Ascending aorta (tissue), 2 donors: ENCODE measurements around the gene TMEM151A. TPM values are rescaled to one million over a fixed set of nuclear protein-coding genes. Genes with fewer than 3 reads are reported as not detected.
A peak's percentile ranks its signal among the peaks of the same experiment; 100 is the strongest.

Experiments
- DNase-seq, 2 donors: peaks; one replicate each; pipeline ENCODE4 v3.0.0-alpha.2; 2019; ENCODE audit warnings: low spot score in 2 of 2
- H3K27ac ChIP-seq, 2 donors: fragments of 200-600 bp; sonication (generic); one replicate each; pipeline ENCODE4 v1.5.1; 2016 to 2017; ENCODE audit warnings: mild to moderate bottlenecking in 1 of 2
- H3K27me3 ChIP-seq: fragments of 200-600 bp; sonication (generic); one replicate; pipeline ENCODE4 v1.5.1; 2017
- H3K36me3 ChIP-seq, 2 donors: fragments of 200-600 bp; sonication (generic); one replicate each; pipeline ENCODE4 v1.5.1; 2016
- H3K4me1 ChIP-seq, 2 donors: fragments of 200-600 bp; sonication (generic); one replicate each; pipeline ENCODE4 v1.5.1; 2016 to 2017; ENCODE audit warnings: mild to moderate bottlenecking in 1 of 2
- H3K4me3 ChIP-seq, 2 donors: fragments of 200-600 bp; sonication (generic); one replicate each; pipeline ENCODE4 v1.5.1; 2016 to 2017; ENCODE audit warnings: mild to moderate bottlenecking in 1 of 2
- H3K9me3 ChIP-seq, 2 donors: fragments of 200-600 bp; sonication (generic); one replicate each; pipeline ENCODE4 v1.5.1; 2016
- intact Hi-C: fragments of 100-400 bp; cut with DNase I; formaldehyde crosslinking; loops from one replicate; pipeline ENCODE4 v1.15.1; 2023
- total RNA-seq: library from RNA; depleted of rRNA; stranded (reverse); fragments of >200 nt; gene quantifications from one replicate; pipeline ENCODE4 v1.1.0, GENCODE V29; 2016
- TF ChIP-seq, protein P1 (sequence below), 3 experiments: fragments of 200-600 bp in 2 of 3; fragments of 450-650 bp in 1 of 3; sonication (generic) in 2 of 3; IDR thresholded peaks; one replicate each; pipeline ENCODE4 v1.5.1; 2016 to 2019; ENCODE audit warnings: antibody characterized with exemption in 3 of 3, mild to moderate bottlenecking in 1 of 3, moderate library complexity in 1 of 3

TMEM151A gene
- total RNA-seq, 1 donor from 2014 or later, result 3.6 TPM

GRCh38 chr11:66321606-66322005 lies 29.9 kb downstream of the TMEM151A start:
- peaks cover 14 to 19% of the 10 kb centered on the region in 2 donors for H3K4me1 ChIP-seq

DNA sequence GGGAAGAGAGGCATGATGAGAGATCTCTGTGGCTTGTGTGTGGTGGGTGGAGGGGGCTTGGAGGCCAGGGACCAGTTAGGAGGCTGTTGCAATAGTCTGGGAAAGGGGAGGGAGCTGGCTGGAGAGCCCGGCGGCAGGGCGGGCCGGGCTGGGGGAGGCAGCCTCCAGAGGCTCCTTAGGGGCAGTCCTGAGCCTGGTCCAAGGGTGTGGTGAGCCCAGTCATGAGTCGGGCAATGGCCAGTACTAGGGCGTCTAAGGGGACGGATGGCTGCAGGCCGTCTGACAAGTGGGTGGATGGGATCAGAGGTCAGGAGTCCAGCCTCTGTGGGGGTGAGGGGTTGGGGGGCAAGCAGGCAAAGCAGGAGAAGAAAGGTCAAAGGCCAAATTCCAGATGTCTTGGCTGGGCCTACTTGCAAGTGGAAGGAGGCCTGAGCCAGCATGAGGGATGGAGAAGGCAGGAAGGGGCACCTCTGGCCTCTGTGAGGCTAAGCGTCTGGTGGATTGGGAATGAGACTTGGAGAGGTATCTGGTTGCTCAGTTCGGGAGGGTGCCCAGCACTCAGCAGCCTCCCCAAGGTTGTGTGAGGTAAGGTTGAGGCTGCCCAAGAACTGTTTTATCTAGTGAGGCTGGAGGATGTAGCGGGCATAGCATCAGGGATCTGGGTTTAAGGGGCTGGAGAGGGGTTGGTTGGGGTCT lies 31.2 kb downstream of the TMEM151A start:
- TF ChIP-seq, protein P1, sequence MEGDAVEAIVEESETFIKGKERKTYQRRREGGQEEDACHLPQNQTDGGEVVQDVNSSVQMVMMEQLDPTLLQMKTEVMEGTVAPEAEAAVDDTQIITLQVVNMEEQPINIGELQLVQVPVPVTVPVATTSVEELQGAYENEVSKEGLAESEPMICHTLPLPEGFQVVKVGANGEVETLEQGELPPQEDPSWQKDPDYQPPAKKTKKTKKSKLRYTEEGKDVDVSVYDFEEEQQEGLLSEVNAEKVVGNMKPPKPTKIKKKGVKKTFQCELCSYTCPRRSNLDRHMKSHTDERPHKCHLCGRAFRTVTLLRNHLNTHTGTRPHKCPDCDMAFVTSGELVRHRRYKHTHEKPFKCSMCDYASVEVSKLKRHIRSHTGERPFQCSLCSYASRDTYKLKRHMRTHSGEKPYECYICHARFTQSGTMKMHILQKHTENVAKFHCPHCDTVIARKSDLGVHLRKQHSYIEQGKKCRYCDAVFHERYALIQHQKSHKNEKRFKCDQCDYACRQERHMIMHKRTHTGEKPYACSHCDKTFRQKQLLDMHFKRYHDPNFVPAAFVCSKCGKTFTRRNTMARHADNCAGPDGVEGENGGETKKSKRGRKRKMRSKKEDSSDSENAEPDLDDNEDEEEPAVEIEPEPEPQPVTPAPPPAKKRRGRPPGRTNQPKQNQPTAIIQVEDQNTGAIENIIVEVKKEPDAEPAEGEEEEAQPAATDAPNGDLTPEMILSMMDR (IDR thresholded peaks at IDR 0.05), result no peak
- H3K27ac ChIP-seq, result no peak overlapping the region

More at GRCh38 chr11:66321606-66322005, 29.9 kb downstream of the TMEM151A start:
- Histone ChIP-seq H3K27me3 (no peaks in the 10 kb centered on the region), H3K9me3 (no peaks in the 10 kb centered on the region), H3K27ac (no peak overlapping the region), H3K36me3 (no peaks in the 10 kb centered on the region), H3K4me3 (no peak overlapping the region)
- TF ChIP-seq, protein P1 (IDR thresholded peaks at IDR 0.05), result no peak
- no peak for DNase-seq
- intact Hi-C loops, result no loop called here

DNA sequence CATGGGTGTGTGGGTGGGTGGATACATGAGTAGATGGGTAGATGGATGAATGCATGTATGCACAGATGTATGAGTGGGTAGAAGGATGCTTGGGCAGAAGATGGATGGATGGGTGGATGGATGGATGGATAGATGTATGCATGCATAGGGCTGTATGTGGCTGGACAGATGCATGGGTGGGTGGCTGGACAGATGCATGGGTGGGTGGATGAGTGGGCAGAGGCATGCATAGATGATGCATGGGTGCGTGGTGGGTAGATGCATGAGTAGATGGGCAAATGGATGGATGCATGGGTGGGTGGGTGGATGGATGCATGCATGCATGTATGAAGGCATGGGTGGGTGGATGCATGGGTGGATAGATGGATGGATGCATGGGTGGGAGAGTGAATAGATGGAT lies 32.0 kb downstream of the TMEM151A start:
- H3K4me3 ChIP-seq, result no peak overlapping the region
- intact Hi-C loops, result no loop called here
- H3K27me3 ChIP-seq, result no peaks in the 10 kb centered on the region
- DNase-seq, result no peak
- TF ChIP-seq, protein P1 (IDR thresholded peaks at IDR 0.05), result no peak
- H3K27ac ChIP-seq, result no peak overlapping the region
- H3K36me3 ChIP-seq, result no peaks in the 10 kb centered on the region
- peaks cover 3 to 13% of the 10 kb centered on the region in 2 donors for H3K4me1 ChIP-seq
- no peaks in the 10 kb centered on the region for H3K9me3 ChIP-seq

More for the DNA sequence above, 31.2 kb downstream of the TMEM151A start:
- no peak for DNase-seq
- no peaks in the 10 kb centered on the region for H3K9me3 ChIP-seq
- intact Hi-C loops, result no loop called here
- H3K27me3 ChIP-seq, result no peaks in the 10 kb centered on the region
- no peaks in the 10 kb centered on the region for H3K36me3 ChIP-seq
- no peak overlapping the region for H3K4me3 ChIP-seq
- peaks cover 7 to 8% of the 10 kb centered on the region in 2 donors for H3K4me1 ChIP-seq

- intact Hi-C loops, result no loop called here
- no peak for DNase-seq
- no peaks in the 10 kb centered on the region for H3K9me3 ChIP-seq
These were observed 33.0 kb downstream of the TMEM151A start for GRCh38 chr11:66324664-66325063.

DNA sequence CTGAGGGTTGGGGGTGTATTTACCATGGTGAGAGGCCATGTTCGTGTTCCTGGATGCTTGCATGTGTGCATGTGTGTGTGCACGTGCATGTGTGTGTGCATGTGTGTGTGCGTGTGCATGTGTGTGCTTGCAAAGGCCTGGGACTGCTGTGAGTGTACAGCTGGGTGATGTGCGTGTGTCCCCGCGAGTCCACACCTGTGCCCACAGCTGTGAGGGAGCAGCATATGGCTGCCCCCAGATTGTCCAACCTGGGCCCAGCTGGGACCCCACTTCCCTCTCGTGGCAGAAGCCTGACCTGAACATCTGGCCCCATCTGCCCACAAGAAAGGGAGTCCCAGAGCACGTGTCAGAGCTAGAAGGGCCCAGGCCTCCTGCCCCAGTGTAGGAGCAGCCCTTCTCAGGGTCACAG lies 33.6 kb downstream of the TMEM151A start:
- intact Hi-C loops, result no loop called here
- H3K27ac ChIP-seq, result peak overlapping the region in 1 of 2 donors; percentile 51

More at GRCh38 chr11:66324664-66325063, 33.0 kb downstream of the TMEM151A start:
- TF ChIP-seq, protein P1 (IDR thresholded peaks at IDR 0.05), result no peak
- Histone ChIP-seq H3K4me3 (no peak overlapping the region), H3K27me3 (no peaks in the 10 kb centered on the region), H3K27ac (no peak overlapping the region), H3K36me3 (no peaks in the 10 kb centered on the region), H3K4me1 (peaks cover 3 to 16% of the 10 kb centered on the region in 2 donors)

More for the DNA sequence above, 33.6 kb downstream of the TMEM151A start:
- Histone ChIP-seq H3K4me3 (no peak overlapping the region), H3K4me1 (peaks cover 3 to 16% of the 10 kb centered on the region in 2 donors), H3K36me3 (no peaks in the 10 kb centered on the region), H3K9me3 (no peaks in the 10 kb centered on the region), H3K27me3 (no peaks in the 10 kb centered on the region)
- no peak for DNase-seq
- TF ChIP-seq, protein P1 (IDR thresholded peaks at IDR 0.05), result no peak
